ENCODE data around the gene CTBP2.
"Not testable (repeated sequence)": the region's sequence is repeated elsewhere in the genome, so short reads cannot be mapped to it uniquely, and the experiment has no call there.

The CTBP2 gene

GRCh38 chr10:125157505-125157904, 2.9 kb downstream of the CTBP2 start:
- DNase-seq, result no peak

GRCh38 chr10:125156739-125157480, 3.5 kb downstream of the CTBP2 start:
- DNase-seq, result no peak

- no peak for DNase-seq
Observed at GRCh38 chr10:125156196-125156595, 4.2 kb downstream of the CTBP2 start.

DNA sequence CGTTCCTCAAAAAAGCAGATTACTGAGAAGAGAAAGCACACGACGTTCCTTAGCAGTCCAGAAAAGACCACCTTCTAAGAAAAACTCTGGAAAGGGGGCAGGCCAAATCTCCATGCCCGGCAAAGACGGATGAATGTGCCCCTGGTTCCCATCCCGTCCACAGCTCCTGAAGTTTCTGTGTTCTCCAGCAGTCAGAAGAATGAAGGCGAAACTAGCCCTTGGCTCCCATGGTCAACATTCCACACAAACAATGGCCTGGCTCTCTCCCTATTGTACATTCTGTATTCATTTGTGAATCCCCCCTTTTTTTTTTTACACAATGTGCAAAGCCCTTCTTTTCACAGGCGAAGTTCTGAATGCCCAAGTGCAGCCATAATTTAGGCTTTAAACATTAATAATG, 5.3 kb downstream of the CTBP2 start:
- DNase-seq, result no peak

DNA sequence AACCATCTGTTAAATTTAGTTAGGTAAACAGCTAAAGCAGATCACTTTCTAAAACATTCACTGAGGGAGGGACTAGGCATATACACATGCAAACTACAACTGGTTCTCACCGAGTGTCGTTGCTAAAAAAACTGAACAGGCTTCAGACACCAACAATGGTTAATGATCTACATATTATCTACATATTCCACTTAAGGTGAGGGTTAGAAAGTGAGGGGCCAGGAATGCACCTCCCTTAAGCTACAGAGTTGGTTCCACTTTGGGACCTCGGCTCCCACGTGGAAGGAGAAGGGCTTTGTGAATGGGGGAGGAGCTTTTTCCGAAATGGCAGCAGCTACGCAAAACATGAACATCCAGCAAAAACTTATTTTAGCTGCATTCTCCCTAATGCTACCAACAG, 5.8 kb downstream of the CTBP2 start:
- DNase-seq, result no peak

GRCh38 chr10:125153703-125154490, 6.5 kb downstream of the CTBP2 start:
- DNase-seq, result no peak

DNA sequence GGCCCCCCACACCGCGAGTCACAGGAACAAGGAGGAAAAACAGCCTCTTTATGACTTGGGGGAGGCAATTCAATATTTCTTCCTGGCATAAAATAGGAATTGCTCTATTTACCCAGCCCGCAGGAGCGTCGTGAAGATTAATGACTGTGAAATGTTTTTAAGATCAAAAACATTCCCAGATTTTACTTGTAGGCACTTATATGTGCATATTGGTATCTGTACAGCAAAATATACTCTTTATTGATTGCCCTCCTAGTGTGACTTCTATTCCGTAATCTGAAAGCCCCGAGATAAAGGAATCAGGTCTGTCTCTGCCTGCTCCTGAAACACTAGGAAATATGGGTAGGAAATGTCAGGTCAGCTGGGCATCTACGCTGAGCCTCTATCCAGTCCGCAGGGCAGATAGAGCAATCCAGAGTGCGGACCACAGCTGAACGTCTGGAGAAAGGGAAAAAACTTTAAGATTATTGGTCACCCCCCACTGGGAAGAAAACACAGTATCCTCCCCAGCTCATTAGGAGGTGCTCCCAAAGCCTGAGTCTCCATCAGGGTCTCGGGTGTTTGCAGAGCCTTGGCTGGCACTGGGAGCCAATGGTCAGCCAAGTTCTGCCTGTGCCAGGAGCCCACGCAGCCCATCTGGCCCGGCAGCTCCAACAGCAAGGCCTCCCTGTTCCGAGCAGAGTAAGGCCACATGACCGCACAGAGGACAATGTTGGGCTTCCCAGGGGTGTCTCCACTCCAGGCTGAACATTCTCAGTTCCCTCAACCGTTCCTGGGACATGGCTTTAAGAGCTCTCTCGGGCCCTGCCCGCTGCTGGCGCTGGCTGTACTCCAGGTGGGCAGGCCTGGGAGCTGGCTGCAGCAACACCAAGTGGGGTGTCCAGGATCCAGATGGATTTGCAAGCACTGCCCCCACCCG, 7.7 kb downstream of the CTBP2 start:
- no peak for DNase-seq

DNA sequence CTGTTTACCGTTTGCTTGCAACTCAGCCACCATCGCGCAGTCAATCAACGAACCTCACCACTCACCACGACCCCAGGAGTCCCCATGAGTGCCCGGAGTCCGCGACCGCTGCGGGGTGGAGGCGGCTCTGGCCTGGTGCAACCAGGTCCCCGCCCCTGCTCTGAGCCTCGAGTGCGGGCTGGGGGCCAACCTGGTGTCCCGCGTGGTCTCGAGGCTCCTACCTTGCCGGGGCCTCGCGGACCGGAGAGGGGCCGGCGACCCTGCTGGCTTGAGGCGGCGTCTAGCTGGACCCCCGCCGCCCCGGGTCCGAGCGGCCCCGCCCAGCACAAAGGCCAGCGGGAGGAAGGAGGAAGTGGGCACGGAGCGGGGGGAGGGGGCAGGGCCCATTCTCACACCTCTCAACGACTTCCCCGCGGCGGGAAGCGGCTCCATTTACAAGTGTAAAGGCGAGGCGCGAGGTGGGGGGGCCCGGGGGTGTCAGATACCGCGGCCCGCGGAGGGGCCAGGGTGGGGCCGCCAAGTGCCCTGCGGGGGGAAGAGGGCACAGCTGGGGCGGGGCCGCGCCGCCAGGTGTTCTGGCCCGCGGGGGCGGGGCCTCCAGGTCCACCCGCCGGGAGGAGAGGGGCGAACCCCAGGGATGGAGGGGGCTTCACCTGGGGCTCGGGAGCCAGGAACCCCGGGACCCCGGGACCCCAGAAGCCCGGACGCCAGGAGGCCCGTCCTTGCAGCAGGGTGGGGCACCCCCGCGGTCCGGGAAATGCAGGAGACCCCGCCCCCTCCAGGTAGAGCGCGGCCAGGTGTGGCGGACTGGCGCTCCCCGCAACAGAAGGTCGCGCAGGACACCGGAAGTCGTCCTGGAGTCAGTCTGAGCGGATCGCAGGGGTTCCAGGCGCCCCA, 8.6 kb downstream of the CTBP2 start:
- no peak for DNase-seq

- no peak for DNase-seq
Observed at GRCh38 chr10:125151170-125151552, 9.2 kb downstream of the CTBP2 start.

- DNase-seq, result not testable (repeated sequence)
Observed at GRCh38 chr10:125150376-125151083, 9.8 kb downstream of the CTBP2 start.

DNA sequence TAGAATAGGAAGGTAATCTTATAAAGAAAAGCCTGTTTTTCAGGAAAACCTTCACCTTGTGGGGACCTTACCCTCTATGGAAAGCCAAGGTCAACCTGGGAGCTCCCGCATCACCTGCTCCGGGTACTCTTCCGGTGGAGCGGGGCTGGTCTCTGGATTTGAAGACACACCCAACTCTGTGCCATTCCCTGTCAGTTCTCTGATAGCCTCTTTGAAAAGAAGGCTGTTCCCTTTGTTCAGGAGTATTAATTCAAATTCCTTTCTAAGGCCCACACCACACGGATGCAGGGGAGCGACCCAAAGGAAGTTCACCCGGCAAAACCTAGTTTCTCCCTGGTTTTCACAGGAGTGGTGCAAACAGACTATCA, 10.7 kb downstream of the CTBP2 start:
- DNase-seq, result no peak

GRCh38 chr10:125149036-125149679, 11.2 kb downstream of the CTBP2 start:
- no peak for DNase-seq

DNA sequence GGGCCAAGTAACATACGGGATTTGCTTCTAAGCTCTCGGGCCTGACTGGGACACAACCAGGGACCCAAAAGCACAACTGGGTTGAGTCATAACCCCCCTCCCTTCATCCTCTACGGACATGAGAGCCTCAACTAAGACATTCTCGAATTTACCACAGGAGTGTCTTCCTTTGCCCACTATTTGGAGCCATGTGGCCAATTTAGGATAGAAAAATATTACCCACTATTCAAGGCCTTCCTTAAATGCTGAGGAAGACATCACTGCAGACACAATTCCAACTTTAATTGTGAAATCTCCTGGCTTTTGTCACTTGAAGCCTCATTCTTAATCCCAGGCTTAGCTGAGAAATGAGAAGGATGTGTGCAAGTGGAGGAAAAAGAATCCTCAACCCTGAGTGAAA, 11.8 kb downstream of the CTBP2 start:
- DNase-seq, result no peak

GRCh38 chr10:125147971-125148439, 12.4 kb downstream of the CTBP2 start:
- DNase-seq, result no peak

DNA sequence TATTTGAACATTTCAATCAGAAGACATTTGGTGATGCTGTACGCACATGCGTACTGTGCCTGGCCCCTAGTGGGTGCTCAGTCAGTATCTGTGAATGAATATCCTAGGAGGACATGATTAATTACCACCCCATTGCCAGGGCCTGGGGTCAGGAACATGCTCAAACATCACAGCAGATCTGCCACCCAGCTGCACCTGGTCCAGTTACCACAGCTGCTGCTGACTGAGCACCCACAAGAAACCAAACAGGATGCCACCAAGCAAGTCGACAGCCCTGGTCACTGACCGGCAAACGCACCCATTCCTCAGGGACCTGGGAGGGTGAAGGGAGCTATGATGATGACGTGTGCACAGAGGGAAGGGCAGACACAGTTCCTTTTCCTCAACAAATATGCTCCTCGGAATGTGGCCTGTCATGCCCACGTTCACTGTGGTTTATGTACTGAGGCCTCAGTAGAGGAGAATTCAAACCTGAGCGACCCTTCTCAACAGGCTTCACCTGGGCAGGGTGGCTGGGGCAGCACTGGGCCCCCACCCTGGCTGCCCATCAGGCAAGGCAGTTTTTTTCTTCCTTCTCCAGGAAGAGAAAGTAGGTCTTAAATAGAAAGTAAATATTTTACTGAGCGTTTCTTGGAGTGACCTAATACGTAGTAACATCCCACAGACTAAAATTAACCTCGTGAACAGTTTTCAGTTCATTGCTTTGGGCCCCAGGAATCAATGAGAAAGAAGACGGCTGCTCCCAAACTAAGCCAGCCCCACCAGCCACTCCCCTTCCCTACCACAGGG, 13.4 kb downstream of the CTBP2 start:
- no peak for DNase-seq

DNA sequence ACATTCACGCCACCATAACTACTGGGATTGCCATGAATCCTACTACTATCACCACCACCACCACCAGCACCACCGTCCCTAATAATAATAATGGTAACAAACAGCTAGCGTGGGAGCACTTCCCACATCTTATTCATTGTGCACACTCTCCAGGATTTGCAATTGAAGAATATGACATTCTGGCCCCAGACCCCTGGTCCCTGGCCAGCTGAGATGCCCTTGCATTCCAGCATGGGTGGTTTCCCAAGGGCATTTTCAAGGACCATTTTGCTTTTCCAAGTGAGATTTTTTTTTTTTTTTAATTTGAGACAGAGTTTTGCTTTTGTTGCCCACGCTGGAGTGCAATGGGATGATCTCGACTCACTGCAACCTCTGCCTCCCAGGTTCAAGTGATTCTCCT, 14.7 kb downstream of the CTBP2 start:
- no peak for DNase-seq

- no peak for DNase-seq
Observed at GRCh38 chr10:125144693-125145623, 15.4 kb downstream of the CTBP2 start.

- no peak for DNase-seq
Observed at GRCh38 chr10:125144206-125144605, 16.2 kb downstream of the CTBP2 start.

GRCh38 chr10:125142946-125143345, 17.4 kb downstream of the CTBP2 start:
- no peak for DNase-seq
